ENCODE data around the gene TRPM5.

TRPM5 gene

GRCh38 chr11:2440646-2441045 is 3.7 kb downstream of the TRPM5 start:
- DNase-seq (ENCODE audit: low spot score) (no peak), FAIRE-seq (no peak)

GRCh38 chr11:2439820-2440219 is 4.5 kb downstream of the TRPM5 start:
- DNase-seq (ENCODE audit: low spot score) (no peak), FAIRE-seq (no peak)

DNA sequence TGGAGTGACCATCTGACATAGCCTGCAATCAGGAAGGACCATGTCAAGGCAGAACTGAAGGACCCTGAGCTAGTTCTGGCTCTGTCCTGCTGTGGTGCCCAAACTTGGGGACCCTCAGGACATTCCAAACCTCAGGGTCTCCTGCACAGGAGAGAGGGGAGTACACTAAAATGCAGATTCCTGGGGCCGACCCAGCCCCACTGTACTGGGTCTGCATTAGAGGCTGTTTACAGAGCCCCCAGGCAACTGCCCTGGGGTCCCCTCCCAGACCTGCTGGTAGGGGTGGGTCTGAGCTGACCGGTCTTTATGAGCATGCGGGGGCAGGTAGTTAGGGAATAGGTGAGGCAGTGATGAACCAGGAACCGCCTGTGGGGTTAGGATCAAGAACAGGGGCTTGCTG is 6.8 kb downstream of the TRPM5 start:
- FAIRE-seq: no peak

GRCh38 chr11:2436521-2437031 is 7.7 kb downstream of the TRPM5 start:
- FAIRE-seq (no peak), DNase-seq (ENCODE audit: low spot score) (no peak)

More for the DNA sequence above, 6.8 kb downstream of the TRPM5 start:
- DNase-seq (ENCODE audit: low spot score): no peak

DNA sequence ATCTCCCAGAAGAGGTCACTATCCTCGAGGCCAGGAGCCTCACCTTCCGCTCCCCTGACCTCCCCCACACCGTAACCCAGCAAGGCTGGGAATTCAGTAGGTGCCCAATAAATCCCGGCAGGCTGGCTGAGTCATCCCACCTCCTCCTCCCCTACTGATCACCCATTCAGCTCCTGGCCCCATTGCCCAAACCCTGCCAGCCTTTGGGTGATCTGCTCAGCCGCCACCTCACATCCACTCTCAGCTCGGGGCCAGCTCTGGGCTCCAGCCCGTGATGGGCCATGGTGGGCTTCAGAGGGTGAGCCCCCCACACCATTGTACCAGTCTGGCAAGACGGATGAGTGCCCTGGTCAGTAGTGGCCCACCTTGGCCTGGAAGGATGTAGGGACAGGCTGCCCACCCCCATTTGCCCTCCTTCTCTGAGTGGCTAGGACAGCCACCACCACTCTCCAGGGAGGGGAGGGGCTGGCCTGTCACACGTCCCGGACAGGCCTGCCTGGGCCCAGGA is 8.2 kb downstream of the TRPM5 start:
- DNase-seq (ENCODE audit: low spot score) (no peak), FAIRE-seq (no peak)

DNA sequence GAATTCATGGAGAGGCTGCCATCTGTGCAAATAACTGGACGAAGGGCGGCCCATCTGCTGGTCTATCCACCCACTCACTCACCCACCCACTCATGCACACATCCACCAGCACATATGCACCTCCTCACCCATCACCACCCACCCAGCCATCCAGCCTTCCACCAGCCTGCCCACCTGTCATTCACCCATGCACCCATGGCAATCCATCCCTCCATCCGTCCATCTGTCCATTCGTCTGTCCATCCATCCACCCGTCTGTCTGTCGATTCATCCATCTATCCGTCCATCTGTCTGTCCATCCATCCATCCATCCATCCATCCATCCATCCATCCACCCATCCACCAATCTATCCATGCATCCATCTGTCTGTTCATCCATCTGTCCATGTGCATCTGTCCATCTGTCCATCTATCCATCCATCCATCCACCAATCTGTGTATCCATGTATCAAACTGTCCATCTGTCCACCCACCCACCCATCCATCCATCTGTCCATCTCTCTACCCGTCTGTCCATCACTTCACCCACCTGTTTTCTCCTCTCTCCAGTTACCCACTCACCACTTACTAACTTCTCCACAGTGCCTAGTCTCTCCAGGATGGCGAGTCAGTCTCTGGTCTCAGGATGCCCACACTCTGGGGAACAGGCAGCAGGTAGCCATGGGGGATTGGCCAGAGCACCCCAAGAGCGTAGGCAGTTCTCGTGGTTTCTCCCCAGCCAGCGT is 8.9 kb downstream of the TRPM5 start:
- FAIRE-seq: no peak
- no peak for DNase-seq (ENCODE audit: low spot score)

DNA sequence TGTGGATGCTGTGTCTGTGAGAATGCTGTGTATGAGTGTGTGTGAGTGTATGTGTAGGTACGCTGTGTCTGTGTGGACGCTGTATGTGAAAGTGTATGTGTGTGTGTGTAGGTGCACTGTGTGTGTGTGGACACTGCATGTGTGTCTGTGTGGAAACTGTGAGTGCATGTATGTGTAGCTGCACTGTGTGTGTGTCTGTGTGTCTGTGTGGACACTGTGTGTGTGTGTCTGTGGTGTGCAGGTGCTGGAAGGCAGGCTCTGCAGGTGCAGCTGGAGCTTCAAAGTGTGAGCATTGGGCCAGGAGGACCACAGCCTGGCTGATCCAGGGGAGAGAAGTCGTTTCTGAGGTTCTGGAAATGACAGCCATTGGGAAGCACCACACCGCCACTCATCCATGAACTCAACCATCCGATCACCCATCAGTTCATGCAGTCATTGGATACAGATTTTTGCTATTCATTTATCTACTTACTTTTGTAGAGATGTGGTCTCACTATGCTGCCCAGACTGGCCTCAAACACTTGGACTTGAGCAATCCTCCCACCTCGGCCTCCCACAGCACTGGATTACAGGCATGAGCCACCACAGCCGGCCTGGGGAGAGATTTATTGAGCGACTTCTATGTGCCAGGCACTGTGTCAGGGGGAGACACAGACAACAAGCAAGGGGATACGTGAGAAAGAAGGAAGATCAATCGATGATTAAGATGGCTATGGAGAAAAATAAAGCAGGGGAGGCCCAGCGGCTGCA is 9.6 kb downstream of the TRPM5 start:
- DNase-seq (ENCODE audit: low spot score) (no peak), FAIRE-seq (no peak)

- FAIRE-seq: peak; percentile 77
- no peak for DNase-seq (ENCODE audit: low spot score)
These were observed 10.3 kb downstream of the TRPM5 start for GRCh38 chr11:2434008-2434407.

GRCh38 chr11:2433106-2433925 is 11.0 kb downstream of the TRPM5 start:
- DNase-seq (ENCODE audit: low spot score): no peak
- peak; percentile 30 for FAIRE-seq

GRCh38 chr11:2432628-2433071 is 11.7 kb downstream of the TRPM5 start:
- DNase-seq (ENCODE audit: low spot score) (no peak), FAIRE-seq (no peak)

DNA sequence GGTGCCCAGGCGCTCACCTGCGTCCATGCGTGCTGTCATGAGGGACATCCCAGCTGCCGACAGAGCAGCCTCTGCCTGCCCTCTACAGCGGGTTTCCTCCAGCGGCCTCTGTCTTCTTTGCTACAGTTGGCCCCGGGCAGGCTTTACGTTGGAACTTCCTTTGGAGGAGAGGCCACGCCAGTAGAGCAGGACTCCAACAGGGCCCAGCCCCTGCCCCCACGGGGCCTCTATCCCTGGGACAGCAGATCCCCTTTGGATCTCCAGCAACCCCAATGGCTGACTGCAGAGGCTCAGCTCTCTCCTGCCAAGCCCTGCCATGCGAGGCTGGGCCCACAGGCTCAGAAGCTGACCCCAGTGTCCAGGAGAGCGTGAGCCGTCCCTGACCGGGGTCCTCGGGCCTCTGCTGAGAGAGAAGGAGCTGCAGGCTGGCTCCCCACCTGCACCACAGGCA is 12.1 kb downstream of the TRPM5 start:
- FAIRE-seq (no peak), DNase-seq (ENCODE audit: low spot score) (no peak)

GRCh38 chr11:2431395-2431794 is 12.9 kb downstream of the TRPM5 start:
- no peak for DNase-seq (ENCODE audit: low spot score)
- no peak for FAIRE-seq

- FAIRE-seq (peak; percentile 27), DNase-seq (ENCODE audit: low spot score) (peak; percentile 52)
These were observed 16.0 kb downstream of the TRPM5 start for GRCh38 chr11:2428322-2428795.

DNA sequence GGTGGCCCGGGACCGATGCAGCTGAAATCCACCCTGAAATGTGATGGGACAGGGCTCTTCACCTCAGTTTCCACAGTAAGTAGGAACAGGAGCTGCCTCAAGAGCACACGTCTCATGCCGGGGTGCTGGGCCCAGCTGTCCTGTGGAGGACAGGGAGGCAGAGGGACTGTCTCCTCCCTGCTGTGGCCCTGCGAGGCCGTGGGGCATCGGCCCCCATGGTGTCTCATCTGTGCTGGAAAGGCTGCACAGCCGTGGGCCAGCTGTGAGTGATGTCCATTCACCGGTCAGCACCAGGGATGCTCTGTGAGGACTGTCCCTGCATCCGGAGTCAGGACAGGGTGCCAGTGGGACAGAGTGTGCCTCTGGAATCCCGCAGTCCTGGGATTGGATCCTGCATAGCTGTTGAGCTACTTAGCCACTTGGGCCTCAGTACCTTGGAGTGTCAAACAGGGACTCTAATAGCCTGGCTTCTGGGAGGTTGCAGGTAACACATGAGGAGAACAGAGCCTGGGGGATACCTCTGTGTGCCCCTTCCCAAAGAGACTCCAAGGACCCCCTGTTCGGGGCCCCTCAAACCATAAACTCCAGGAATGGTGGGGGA is 16.5 kb downstream of the TRPM5 start:
- no peak for DNase-seq (ENCODE audit: low spot score)
- FAIRE-seq: no peak

GRCh38 chr11:2426826-2427521 is 17.3 kb downstream of the TRPM5 start:
- no peak for FAIRE-seq
- DNase-seq (ENCODE audit: low spot score): no peak

DNA sequence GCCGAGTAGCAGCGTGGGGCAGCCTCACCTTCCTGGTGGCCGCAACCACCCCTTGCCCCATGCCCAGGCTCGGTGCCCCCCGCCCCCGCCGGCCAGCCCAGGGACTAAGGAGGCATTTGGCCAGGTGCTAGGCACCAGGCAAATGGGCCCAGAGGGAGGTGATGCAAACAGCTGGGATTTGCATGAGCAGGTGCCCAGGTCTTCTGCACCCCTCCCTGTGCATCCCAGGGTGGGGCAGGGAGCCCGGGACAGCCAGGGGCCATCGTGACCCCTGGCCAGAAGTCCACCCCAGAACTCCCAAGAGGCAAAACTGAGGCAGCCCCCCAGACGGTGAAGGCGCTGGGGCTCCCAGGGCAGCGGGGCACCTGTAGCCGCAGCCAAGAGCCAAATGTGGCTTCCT is 18.1 kb downstream of the TRPM5 start:
- FAIRE-seq (no peak), DNase-seq (ENCODE audit: low spot score) (no peak)

- DNase-seq (ENCODE audit: low spot score) (no peak), FAIRE-seq (no peak)
These were observed 18.8 kb downstream of the TRPM5 start for GRCh38 chr11:2425506-2425905.

DNA sequence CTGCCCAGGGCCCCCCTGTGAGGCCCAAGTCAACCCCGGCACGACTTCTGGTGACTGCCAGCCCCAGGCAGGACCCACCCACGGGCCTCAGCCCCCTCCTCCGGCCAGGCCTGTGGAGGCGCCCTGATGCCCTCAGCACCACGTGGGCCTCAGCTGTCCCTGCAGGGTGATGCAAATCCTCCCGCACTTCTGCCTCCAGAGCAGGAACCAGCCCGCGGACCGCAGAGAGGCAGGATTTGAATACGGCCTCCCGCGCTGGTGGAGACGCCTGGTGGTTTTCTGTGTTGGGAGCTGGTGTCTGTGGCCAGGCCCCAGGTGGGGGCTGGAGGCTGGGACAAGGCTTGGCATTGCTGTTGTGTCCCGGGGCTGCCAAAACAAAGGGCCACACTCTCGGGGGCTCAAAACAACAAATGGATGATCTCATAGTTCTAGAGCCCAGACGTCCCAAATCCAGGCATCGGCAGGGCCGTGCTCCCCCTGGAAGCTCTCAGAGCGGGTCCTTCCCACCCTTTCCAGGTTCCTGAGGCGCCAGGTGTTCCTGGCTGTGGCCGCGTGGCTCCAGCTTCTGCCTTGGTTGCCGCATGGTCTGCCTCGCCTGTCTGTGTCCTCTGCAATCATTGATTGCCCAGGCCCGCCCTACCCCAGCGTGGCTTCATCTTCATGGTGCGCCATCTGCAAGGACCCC is 19.4 kb downstream of the TRPM5 start:
- DNase-seq (ENCODE audit: low spot score) (no peak), FAIRE-seq (no peak)

- DNase-seq (ENCODE audit: low spot score) (no peak), FAIRE-seq (no peak)
These were observed 20.9 kb downstream of the TRPM5 start for GRCh38 chr11:2423157-2424025.

Measured in urothelium cell line (cell line).